HG03060 (cell line): ENCODE data around the gene RNU1-3.
A peak's percentile ranks its signal among the peaks of the same experiment; 100 is the strongest.
"Not testable (repeated sequence)": the region's sequence is repeated elsewhere in the genome, so short reads cannot be mapped to it uniquely, and the experiment has no call there.

Source experiments
- ATAC-seq: cut with Tn5 transposase; IDR thresholded peaks from one replicate; pipeline ENCODE4 v1.9.1; 2021; ENCODE audit warnings: low read depth, moderate number of reproducible peaks; ENCODE audit not compliant: unreplicated experiment

RNU1-3 gene

DNA sequence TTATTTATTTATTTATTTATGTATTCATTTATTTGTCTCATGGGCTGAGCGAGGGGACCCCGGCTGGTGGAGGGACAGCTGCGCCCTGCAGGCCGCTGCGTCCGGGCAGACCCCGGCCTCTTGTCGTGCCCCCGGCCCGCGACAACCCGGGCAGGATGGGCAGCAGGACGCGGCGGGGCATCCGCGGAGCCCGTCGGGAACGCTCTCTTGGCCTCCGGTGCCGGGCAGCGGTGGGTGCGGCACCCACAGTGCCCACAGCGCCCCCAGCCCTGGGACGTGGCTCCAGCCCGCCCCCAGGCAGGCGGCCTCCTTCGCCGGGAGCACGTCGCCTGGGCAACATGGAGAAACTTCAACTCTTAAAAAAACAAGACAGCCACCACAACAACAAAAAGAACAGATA lies 8.5 kb downstream of the RNU1-3 start:
- not testable (repeated sequence) for ATAC-seq

GRCh38 chr1:16656981-16657683 lies 9.6 kb downstream of the RNU1-3 start:
- not testable (repeated sequence) for ATAC-seq

- not testable (repeated sequence) for ATAC-seq
Observed at GRCh38 chr1:16656574-16656973, 10.2 kb downstream of the RNU1-3 start.

GRCh38 chr1:16651560-16651959 lies 15.2 kb downstream of the RNU1-3 start:
- not testable (repeated sequence) for ATAC-seq

- not testable (repeated sequence) for ATAC-seq
Observed at GRCh38 chr1:16649960-16650359, 16.8 kb downstream of the RNU1-3 start.

- not testable (repeated sequence) for ATAC-seq
Observed at GRCh38 chr1:16649390-16649789, 17.4 kb downstream of the RNU1-3 start.

GRCh38 chr1:16648756-16649155 lies 18.0 kb downstream of the RNU1-3 start:
- not testable (repeated sequence) for ATAC-seq

DNA sequence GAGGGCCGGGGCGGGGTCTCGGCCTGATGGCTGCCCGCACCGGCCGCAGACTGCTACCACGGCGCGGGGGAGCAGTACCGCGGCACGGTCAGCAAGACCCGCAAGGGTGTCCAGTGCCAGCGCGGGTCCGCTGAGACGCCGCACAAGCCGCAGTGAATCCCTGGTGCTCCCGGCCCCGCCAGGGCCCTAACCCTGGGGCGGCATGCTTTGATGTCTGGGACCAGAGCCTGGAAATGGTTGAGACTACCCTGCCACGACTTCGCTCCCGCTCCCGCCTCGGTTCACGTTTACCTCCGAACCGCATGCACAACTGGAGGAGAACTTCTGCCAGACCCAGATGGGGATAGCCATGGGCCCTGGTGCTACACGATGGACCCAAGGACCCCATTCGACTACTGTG lies 18.5 kb downstream of the RNU1-3 start:
- not testable (repeated sequence) for ATAC-seq

DNA sequence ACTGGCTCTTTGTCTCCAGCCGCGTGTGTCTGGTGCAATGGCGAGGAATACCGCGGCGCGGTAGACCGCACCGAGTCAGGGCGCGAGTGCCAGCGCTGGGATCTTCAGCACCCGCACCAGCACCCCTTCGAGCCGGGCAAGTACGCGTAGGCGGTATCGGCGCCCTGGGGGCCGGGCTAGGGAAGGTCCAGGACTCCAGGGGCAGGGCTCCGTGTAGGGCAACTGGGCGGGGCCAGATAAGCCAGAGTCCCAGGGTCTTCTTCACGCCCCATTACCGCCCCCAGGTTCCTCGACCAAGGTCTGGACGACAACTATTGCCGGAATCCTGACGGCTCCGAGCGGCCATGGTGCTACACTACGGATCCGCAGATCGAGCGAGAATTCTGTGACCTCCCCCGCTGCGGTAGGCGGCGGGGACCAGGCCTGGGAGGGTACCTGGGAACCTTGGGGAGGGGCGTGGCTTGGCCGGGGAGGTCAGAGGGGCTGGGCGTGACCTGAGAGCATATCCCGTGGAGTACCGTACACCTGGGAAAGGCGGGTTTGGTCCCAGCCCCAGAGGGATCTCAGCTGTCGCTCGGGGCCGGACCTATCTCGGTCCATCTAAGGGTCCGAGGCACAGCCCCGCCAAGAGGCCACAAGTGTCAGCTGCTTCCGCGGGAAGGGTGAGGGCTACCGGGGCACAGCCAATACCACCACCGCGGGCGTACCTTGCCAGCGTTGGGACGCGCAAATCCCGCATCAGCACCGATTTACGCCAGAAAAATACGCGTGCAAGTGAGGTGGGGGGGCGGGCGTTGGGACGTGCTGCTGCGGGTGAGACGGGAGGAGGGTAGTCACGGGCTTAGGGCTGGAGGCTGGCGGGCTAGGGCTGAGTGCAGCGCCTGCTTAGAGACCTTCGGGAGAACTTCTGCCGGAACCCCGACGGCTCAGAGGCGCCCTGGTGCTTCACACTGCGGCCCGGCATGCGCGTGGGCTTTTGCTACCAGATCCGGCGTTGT lies 19.3 kb downstream of the RNU1-3 start:
- not testable (repeated sequence) for ATAC-seq

GRCh38 chr1:16646716-16647115 lies 20.0 kb downstream of the RNU1-3 start:
- not testable (repeated sequence) for ATAC-seq

DNA sequence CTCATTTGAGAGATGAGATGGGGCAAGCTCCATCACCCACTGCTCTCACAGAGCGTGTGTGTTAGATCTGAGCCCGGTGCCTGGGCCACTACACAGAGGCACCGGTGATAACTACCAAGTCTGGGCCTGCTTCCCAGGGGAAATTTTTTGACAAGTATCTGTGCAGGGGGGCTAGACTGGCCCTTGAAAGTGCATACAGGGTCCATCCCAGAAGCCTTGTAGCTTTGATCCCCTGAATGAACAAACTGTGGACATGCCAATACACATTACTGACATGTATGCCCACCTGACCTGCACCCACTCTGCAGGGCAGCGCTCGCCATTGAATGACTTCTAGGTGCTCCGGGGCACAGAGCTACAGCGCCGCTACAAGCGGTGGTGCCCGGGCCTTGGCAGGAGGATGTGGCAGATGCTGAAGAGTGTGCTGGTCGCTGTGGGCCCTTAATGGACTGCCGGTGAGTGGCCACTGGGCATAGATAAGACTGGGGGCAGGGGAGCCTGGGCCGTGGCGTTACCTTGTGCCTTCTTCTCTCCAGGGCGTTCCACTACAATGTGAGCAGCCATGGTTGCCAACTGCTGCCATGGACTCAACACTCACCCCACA lies 20.6 kb downstream of the RNU1-3 start:
- not testable (repeated sequence) for ATAC-seq

DNA sequence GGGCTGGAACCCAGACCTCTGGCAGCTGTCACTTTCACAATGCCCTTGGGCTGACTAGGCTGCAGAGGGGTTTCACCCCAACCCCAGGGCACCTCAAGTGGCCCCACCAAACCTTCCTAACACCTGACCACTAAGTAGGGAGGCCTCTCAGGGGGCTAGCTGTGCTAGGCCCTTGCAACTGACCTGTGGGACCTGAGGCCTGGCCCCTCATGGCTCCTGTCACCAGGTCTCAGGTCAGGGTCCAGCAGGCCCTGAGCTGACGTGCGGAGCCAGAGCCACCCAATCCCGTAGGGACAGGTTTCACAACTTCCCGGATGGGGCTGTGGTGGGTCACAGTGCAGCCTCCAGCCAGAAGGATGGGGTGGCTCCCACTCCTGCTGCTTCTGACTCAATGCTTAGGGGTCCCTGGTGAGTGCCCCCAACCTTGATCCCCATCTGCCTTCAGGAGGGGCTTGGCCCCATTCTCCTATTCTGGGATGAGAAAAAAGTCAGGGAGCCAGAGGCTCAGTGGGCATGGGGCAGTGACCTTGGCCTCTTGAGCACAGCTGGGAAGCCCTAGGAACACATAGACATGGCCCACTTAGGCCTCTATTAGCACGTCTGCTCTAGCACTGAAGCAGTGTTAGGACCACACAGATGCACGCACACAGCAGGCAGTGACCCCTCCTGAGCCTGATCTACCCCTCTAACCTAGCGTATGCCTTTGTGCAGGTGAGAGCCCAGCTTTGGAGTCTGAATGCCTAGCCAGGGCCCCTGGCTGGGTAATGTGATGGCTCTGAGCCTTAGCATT lies 21.3 kb downstream of the RNU1-3 start:
- not testable (repeated sequence) for ATAC-seq

GRCh38 chr1:16644482-16645270 lies 22.1 kb downstream of the RNU1-3 start:
- ATAC-seq: peak; percentile 59

GRCh38 chr1:16644193-16644481 lies 22.6 kb downstream of the RNU1-3 start:
- ATAC-seq: peak; percentile 19

GRCh38 chr1:16643476-16644192 lies 23.1 kb downstream of the RNU1-3 start:
- peak; percentile 2 for ATAC-seq

GRCh38 chr1:16643001-16643411 lies 23.7 kb downstream of the RNU1-3 start:
- not testable (repeated sequence) for ATAC-seq

- ATAC-seq: not testable (repeated sequence)
Observed at GRCh38 chr1:16642025-16642966, 24.5 kb downstream of the RNU1-3 start.
